ENCODE data around the gene RGS12.

RGS12 gene

DNA sequence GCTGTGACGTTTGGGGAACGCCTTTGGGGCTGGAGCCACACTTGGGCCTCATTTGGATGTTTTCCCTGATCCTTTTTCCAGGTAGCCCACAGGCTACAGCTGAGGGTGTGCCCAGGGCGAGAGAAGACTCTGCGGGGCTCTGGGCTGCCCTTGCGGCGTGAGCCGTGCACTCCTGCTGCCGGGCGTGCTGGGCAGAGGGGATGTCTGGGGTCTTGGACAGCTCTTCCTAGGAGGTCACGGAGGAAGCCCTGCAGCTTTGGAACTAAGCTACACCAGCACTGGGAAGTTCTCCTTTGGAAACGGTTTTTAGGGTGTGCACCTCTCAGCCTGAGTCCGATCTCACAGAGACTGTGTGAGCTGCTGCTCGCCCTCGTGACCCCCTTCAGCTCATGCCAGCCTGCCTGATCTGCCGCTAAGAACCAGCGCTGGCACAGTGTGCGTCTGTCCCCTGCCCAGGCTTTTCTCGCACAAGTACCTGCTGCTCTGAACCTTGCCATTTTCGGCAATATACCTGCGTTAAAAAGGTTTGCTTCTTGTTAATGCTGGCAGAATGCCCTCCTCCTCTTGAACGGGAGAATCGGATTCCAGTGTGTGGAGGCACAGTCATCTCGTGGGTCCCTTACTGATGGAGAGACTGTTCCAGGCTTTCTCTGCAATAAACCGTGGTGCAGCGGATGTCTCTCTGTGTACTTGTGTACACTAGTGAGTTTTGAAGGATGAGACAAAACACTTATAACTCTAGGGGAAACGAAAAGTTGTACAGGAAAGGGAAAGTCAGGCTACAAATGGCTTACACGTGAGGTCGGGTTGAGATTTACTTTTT lies 29.6 kb upstream of the RGS12 start:
- H2BK12ac ChIP-seq (ENCODE audit: low read length): no peak overlapping the region
- no peak overlapping the region for H3K18ac ChIP-seq (ENCODE audit: low read length)
- H3K14ac ChIP-seq (ENCODE audit: low read length): no peak overlapping the region
- no CpG with 5 or more reads among the region's 28 CpGs for WGBS (ENCODE audit: extremely low coverage, insufficient coverage, insufficient read length)
- H2BK120ac ChIP-seq (ENCODE audit: insufficient read depth, low read length, poor library complexity): no peak overlapping the region
- H2AK5ac ChIP-seq (ENCODE audit: low read length): no peak overlapping the region
- H3K4ac ChIP-seq (ENCODE audit: low read depth, low read length): no peak overlapping the region
- no peak overlapping the region for H3K9ac ChIP-seq (ENCODE audit: low read length)
- H4K12ac ChIP-seq (ENCODE audit: low read depth, low read length): no peak overlapping the region
- H3K79me1 ChIP-seq (ENCODE audit: low read length): no peaks in the 10 kb centered on the region
- peaks cover 0 to 2% of the 10 kb centered on the region in 2 experiments for H3K4me1 ChIP-seq (ENCODE audit: control insufficient read depth in 1 of 2, insufficient read depth in 2 of 2, low read length in 2 of 2)
- H2AFZ ChIP-seq (ENCODE audit: insufficient read depth, low read length, poor library complexity): no peak overlapping the region
- no peak overlapping the region for H4K91ac ChIP-seq (ENCODE audit: low read depth, low read length)
- no peak overlapping the region for H3K4me2 ChIP-seq (ENCODE audit: low read length)
- no peak overlapping the region for H3K23ac ChIP-seq (ENCODE audit: low read length)
- H3K27ac ChIP-seq (ENCODE audit: low read depth, low read length): no peak overlapping the region
- no peaks in the 10 kb centered on the region for H3K79me2 ChIP-seq (ENCODE audit: control insufficient read depth, insufficient read depth, low read length, poor library complexity)
- no peak overlapping the region for H3K4me3 ChIP-seq (ENCODE audit: low read depth, low read length)
- no peak for DNase-seq
- no peaks in the 10 kb centered on the region for H3K27me3 ChIP-seq (ENCODE audit: insufficient read depth, low read length)
- H2BK5ac ChIP-seq (ENCODE audit: low read depth, low read length, poor library complexity): no peak overlapping the region
- no peak overlapping the region for H4K8ac ChIP-seq (ENCODE audit: low read depth, low read length)
- no peaks in the 10 kb centered on the region for H3K9me3 ChIP-seq (ENCODE audit: insufficient read depth, low read depth, low read length)
- H3K36me3 ChIP-seq (ENCODE audit: control insufficient read depth in 1 of 2, insufficient read depth in 2 of 2, low read length in 2 of 2): no peaks in the 10 kb centered on the region

DNA sequence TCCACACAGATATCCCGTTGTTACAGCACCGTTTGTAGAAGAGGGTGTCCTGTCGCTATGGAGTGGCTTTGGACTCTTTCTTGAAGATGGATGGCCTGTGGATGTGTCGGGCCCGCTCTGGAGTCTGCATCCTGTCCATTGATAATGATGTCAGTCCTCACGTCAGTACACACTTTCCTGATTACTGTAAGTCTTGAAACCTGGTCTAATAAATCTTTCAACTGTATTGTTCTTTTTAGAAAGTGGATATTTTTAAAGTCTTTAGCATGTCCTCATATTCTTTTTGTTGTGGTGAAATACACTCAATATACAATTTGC lies 29.0 kb upstream of the RGS12 start:
- no peak for DNase-seq

DNA sequence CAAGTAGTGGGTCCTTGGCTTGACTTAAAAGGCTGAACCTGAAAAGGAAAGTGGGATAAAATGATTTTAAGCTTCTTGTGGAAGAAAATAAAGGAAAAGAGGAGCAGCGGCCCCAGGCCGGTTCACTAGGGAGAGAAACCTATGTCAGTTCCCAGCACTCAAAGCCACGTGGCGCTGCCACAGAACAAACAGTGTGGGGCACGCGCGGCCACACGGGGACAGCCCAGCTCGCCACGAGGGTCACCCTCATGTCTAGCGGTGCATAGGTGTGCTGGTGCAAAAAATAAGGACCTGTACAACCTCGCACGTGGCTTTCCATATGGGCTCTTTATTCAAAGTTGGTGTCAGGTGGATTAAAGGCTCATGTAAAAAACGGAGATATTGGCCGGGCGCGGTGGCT lies 26.7 kb upstream of the RGS12 start:
- Histone ChIP-seq H2BK120ac (ENCODE audit: insufficient read depth, low read length, poor library complexity) (no peak overlapping the region), H4K8ac (ENCODE audit: low read depth, low read length) (no peak overlapping the region)
- no CpG with 5 or more reads among the region's 17 CpGs for WGBS (ENCODE audit: extremely low coverage, insufficient coverage, insufficient read length)

More for the DNA sequence above, 29.0 kb upstream of the RGS12 start:
- no peak overlapping the region for H3K14ac ChIP-seq (ENCODE audit: low read length)
- no peak overlapping the region for H4K12ac ChIP-seq (ENCODE audit: low read depth, low read length)
- no peak overlapping the region for H4K91ac ChIP-seq (ENCODE audit: low read depth, low read length)
- no peak overlapping the region for H3K9ac ChIP-seq (ENCODE audit: low read length)
- H3K27ac ChIP-seq (ENCODE audit: low read depth, low read length): no peak overlapping the region
- H3K18ac ChIP-seq (ENCODE audit: low read length): no peak overlapping the region
- H3K23ac ChIP-seq (ENCODE audit: low read length): no peak overlapping the region
- no peak overlapping the region for H2BK12ac ChIP-seq (ENCODE audit: low read length)
- H3K79me1 ChIP-seq (ENCODE audit: low read length): no peaks in the 10 kb centered on the region
- no peaks in the 10 kb centered on the region for H3K27me3 ChIP-seq (ENCODE audit: insufficient read depth, low read length)
- no peak overlapping the region for H3K4me3 ChIP-seq (ENCODE audit: low read depth, low read length)
- WGBS (ENCODE audit: extremely low coverage, insufficient coverage, insufficient read length): no CpG with 5 or more reads among the region's 6 CpGs
- H2AK5ac ChIP-seq (ENCODE audit: low read length): no peak overlapping the region
- no peak overlapping the region for H4K8ac ChIP-seq (ENCODE audit: low read depth, low read length)
- peaks cover 0 to 6% of the 10 kb centered on the region in 2 experiments for H3K4me1 ChIP-seq (ENCODE audit: control insufficient read depth in 1 of 2, insufficient read depth in 2 of 2, low read length in 2 of 2)
- H2BK5ac ChIP-seq (ENCODE audit: low read depth, low read length, poor library complexity): no peak overlapping the region
- no peak overlapping the region for H3K4ac ChIP-seq (ENCODE audit: low read depth, low read length)
- H2BK120ac ChIP-seq (ENCODE audit: insufficient read depth, low read length, poor library complexity): no peak overlapping the region
- H2AFZ ChIP-seq (ENCODE audit: insufficient read depth, low read length, poor library complexity): no peak overlapping the region
- H3K79me2 ChIP-seq (ENCODE audit: control insufficient read depth, insufficient read depth, low read length, poor library complexity): no peaks in the 10 kb centered on the region
- H3K9me3 ChIP-seq (ENCODE audit: insufficient read depth, low read depth, low read length): no peaks in the 10 kb centered on the region
- H3K4me2 ChIP-seq (ENCODE audit: low read length): no peak overlapping the region
- H3K36me3 ChIP-seq (ENCODE audit: control insufficient read depth in 1 of 2, insufficient read depth in 2 of 2, low read length in 2 of 2): no peaks in the 10 kb centered on the region

DNA sequence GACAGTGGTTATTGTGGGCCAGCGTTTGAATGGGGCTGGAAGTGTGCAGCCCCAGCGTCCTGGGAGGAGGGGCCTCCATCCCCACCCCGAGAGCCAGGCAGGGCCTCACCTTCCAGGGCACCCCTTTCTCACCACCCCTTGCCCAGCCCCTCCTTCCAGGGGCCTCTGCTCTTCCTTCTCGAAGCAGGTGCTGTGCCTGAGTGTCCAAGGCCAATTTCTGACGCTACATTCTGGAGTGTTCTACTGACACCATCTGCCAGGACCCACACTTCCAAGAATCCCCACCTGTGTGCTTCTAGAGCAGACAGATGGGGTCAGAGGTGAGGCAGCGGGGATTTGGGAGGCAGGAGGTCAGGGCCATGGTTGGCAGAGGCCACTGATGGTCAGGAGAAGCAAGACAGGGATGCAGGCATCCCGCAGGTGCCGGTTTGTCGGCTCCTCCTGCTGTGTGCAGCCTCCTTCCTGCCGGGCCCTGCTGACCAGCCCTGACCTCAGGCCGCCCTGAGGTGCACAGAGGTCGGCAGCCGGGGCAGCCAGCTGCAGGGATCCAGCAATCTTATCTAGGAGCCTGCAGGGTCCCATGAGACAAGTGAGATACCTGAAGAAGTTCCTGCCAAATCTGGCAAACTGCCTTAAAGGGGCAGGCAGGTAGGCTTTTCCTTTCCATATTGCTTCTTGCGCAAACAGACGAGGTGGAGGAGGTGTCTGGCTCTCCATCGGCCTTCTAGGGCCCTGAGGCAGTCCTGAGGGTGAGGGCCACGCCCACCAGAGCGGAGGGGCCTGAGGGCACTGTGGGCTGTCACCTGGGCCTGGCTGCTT lies 25.0 kb upstream of the RGS12 start:
- no CpG with 5 or more reads among the region's 18 CpGs for WGBS (ENCODE audit: extremely low coverage, insufficient coverage, insufficient read length)

More for the DNA sequence above, 26.7 kb upstream of the RGS12 start:
- no peak overlapping the region for H3K27ac ChIP-seq (ENCODE audit: low read depth, low read length)
- H3K79me2 ChIP-seq (ENCODE audit: control insufficient read depth, insufficient read depth, low read length, poor library complexity): no peaks in the 10 kb centered on the region
- no peak overlapping the region for H2BK12ac ChIP-seq (ENCODE audit: low read length)
- no peak overlapping the region for H4K91ac ChIP-seq (ENCODE audit: low read depth, low read length)
- no peak overlapping the region for H3K18ac ChIP-seq (ENCODE audit: low read length)
- H3K27me3 ChIP-seq (ENCODE audit: insufficient read depth, low read length): no peaks in the 10 kb centered on the region
- no peak overlapping the region for H3K4ac ChIP-seq (ENCODE audit: low read depth, low read length)
- no peak overlapping the region for H2BK5ac ChIP-seq (ENCODE audit: low read depth, low read length, poor library complexity)
- H2AK5ac ChIP-seq (ENCODE audit: low read length): no peak overlapping the region
- DNase-seq: no peak
- no peaks in the 10 kb centered on the region for H3K36me3 ChIP-seq (ENCODE audit: control insufficient read depth in 1 of 2, insufficient read depth in 2 of 2, low read length in 2 of 2)
- H2AFZ ChIP-seq (ENCODE audit: insufficient read depth, low read length, poor library complexity): no peak overlapping the region
- H3K79me1 ChIP-seq (ENCODE audit: low read length): no peaks in the 10 kb centered on the region
- no peak overlapping the region for H3K4me2 ChIP-seq (ENCODE audit: low read length)
- H3K9ac ChIP-seq (ENCODE audit: low read length): no peak overlapping the region
- no peak overlapping the region for H3K4me3 ChIP-seq (ENCODE audit: low read depth, low read length)
- H3K14ac ChIP-seq (ENCODE audit: low read length): no peak overlapping the region
- H3K23ac ChIP-seq (ENCODE audit: low read length): no peak overlapping the region
- H4K12ac ChIP-seq (ENCODE audit: low read depth, low read length): no peak overlapping the region
- H3K9me3 ChIP-seq (ENCODE audit: insufficient read depth, low read depth, low read length): no peaks in the 10 kb centered on the region
- H3K4me1 ChIP-seq (ENCODE audit: control insufficient read depth in 1 of 2, insufficient read depth in 2 of 2, low read length in 2 of 2): peaks cover 0 to 6% of the 10 kb centered on the region in 2 experiments

More for the DNA sequence above, 25.0 kb upstream of the RGS12 start:
- Histone ChIP-seq H3K79me1 (ENCODE audit: low read length) (no peaks in the 10 kb centered on the region), H3K79me2 (ENCODE audit: control insufficient read depth, insufficient read depth, low read length, poor library complexity) (no peaks in the 10 kb centered on the region), H4K91ac (ENCODE audit: low read depth, low read length) (no peak overlapping the region), H4K12ac (ENCODE audit: low read depth, low read length) (no peak overlapping the region), H3K36me3 (ENCODE audit: control insufficient read depth in 1 of 2, insufficient read depth in 2 of 2, low read length in 2 of 2) (no peaks in the 10 kb centered on the region), H3K4me2 (ENCODE audit: low read length) (no peak overlapping the region), H2BK5ac (ENCODE audit: low read depth, low read length, poor library complexity) (no peak overlapping the region), H3K27ac (ENCODE audit: low read depth, low read length) (no peak overlapping the region), H3K4me1 (ENCODE audit: control insufficient read depth in 1 of 2, insufficient read depth in 2 of 2, low read length in 2 of 2) (peaks cover 0 to 6% of the 10 kb centered on the region in 2 experiments), H3K4me3 (ENCODE audit: low read depth, low read length) (no peak overlapping the region), H3K9me3 (ENCODE audit: insufficient read depth, low read depth, low read length) (no peaks in the 10 kb centered on the region), H3K4ac (ENCODE audit: low read depth, low read length) (no peak overlapping the region), H3K23ac (ENCODE audit: low read length) (no peak overlapping the region), H3K9ac (ENCODE audit: low read length) (no peak overlapping the region), H2BK12ac (ENCODE audit: low read length) (no peak overlapping the region), H3K14ac (ENCODE audit: low read length) (no peak overlapping the region), H2BK120ac (ENCODE audit: insufficient read depth, low read length, poor library complexity) (no peak overlapping the region), H2AK5ac (ENCODE audit: low read length) (no peak overlapping the region), H4K8ac (ENCODE audit: low read depth, low read length) (no peak overlapping the region), H3K18ac (ENCODE audit: low read length) (no peak overlapping the region), H2AFZ (ENCODE audit: insufficient read depth, low read length, poor library complexity) (no peak overlapping the region), H3K27me3 (ENCODE audit: insufficient read depth, low read length) (no peaks in the 10 kb centered on the region)
- DNase-seq: peak; percentile 76 to 88

Data from trophoblast cell (in vitro differentiated cells and primary cell).